ENCODE data around the gene CELF2. TPM values are rescaled to one million over a fixed set of nuclear protein-coding genes. Genes with fewer than 3 reads are reported as not detected.

Gene CELF2
- total and polyA plus RNA-seq, 2 of the 4 experiments (the other 2 are of a cell fraction), result 3.5 to 6.6 TPM

- H3K27me3 ChIP-seq (ENCODE audit: control insufficient read depth, insufficient read depth, low read length), result no peaks in the 10 kb centered on the region
- no peaks in the 10 kb centered on the region for H3K79me1 ChIP-seq (ENCODE audit: low read depth in 1 of 2, low read length in 2 of 2)
- no peak overlapping the region for H2BK15ac ChIP-seq (ENCODE audit: low read depth, low read length)
- no peak overlapping the region for H3K4me3 ChIP-seq (ENCODE audit: insufficient read depth, low read depth, low read length)
- H3K9me1 ChIP-seq (ENCODE audit: insufficient read depth, low read length), result no peaks in the 10 kb centered on the region
- WGBS, 2 experiments (ENCODE audit: extremely low coverage in 2 of 2, insufficient read length in 1 of 2), result 75% methylated on average over 8 of the region's 9 CpGs; no CpG with 5 or more reads in 1 of the 2 experiments
- H4K8ac ChIP-seq (ENCODE audit: low read depth in 2 of 2, low read length in 2 of 2), result no peak overlapping the region
- in situ Hi-C loops (cut with MboI; ENCODE audit: low sequenced_read_pairs) (no loop called here), intact Hi-C loops (cut with micrococcal nuclease) (no loop called here), dilution Hi-C loops (cut with HindIII; ENCODE audit: low sequenced_read_pairs, unreplicated experiment) (no loop called here)
- no peak overlapping the region for H2AK5ac ChIP-seq (ENCODE audit: low read depth, low read length)
- no peak overlapping the region for H3K18ac ChIP-seq (ENCODE audit: low read depth, low read length)
- H2BK5ac ChIP-seq (ENCODE audit: low read depth, low read length, poor library complexity, severe bottlenecking), result no peak overlapping the region
- TF ChIP-seq MXI1 (IDR thresholded peaks at IDR 0.05; ENCODE audit: borderline replicate concordance, low read depth, low read length) (no peak), CHD1 (IDR thresholded peaks at IDR 0.05; ENCODE audit: low read depth, low read length) (no peak), RCOR1 (IDR thresholded peaks at IDR 0.05; ENCODE audit: insufficient replicate concordance, low read length) (no peak), POLR2A (IDR thresholded peaks at IDR 0.05; ENCODE audit: low read depth, low read length) (no peak), RFX5 (IDR thresholded peaks at IDR 0.05; ENCODE audit: low read depth, low read length) (no peak), BHLHE40 (IDR thresholded peaks at IDR 0.05; ENCODE audit: low read depth, low read length) (no peak), MAFK (IDR thresholded peaks at IDR 0.05; ENCODE audit: low read depth, low read length) (no peak), RAD21 (IDR thresholded peaks at IDR 0.05; ENCODE audit: low read length) (no peak), CEBPB (IDR thresholded peaks at IDR 0.05; ENCODE audit: low read depth, low read length) (no peak), CTCF (conservative IDR thresholded peaks at IDR 0.05; ENCODE audit: low read depth, low read length) (no peak), ELK1 (IDR thresholded peaks at IDR 0.05; ENCODE audit: borderline replicate concordance, low read depth, low read length) (no peak), FOS (IDR thresholded peaks at IDR 0.05; ENCODE audit: low read depth, low read length) (no peak), SMC3 (IDR thresholded peaks at IDR 0.05; ENCODE audit: low read depth, low read length) (no peak), USF2 (IDR thresholded peaks at IDR 0.05; ENCODE audit: low read depth, low read length) (no peak), NFE2L2 (IDR thresholded peaks at IDR 0.05; ENCODE audit: low read depth, low read length) (no peak), MAZ (IDR thresholded peaks at IDR 0.05; ENCODE audit: borderline replicate concordance, low read depth, low read length) (no peak)
- H3K14ac ChIP-seq (replicated peaks; ENCODE audit: low read depth, low read length), result no peak overlapping the region
- H4K20me1 ChIP-seq (ENCODE audit: insufficient read depth, low read length), result no peaks in the 10 kb centered on the region
- H3K9me3 ChIP-seq (ENCODE audit: control insufficient read depth, insufficient read depth, low read length), result no peaks in the 10 kb centered on the region
- BruUV-seq (replicated peaks), result no TSS peak
- H3K36me3 ChIP-seq (ENCODE audit: control insufficient read depth, insufficient read depth, low read length), result no peaks in the 10 kb centered on the region
- no peak overlapping the region for H3K56ac ChIP-seq (ENCODE audit: extremely low read depth, insufficient read depth, low read length)
- H3K27ac ChIP-seq (ENCODE audit: insufficient read depth, low read length), result no peak overlapping the region
- H3K23ac ChIP-seq (ENCODE audit: low read depth, low read length), result no peak overlapping the region
- no peak overlapping the region for H3K4ac ChIP-seq (ENCODE audit: low read depth, low read length)
- POLR2A ChIA-PET (ENCODE audit: unreplicated experiment), result no interaction called here
- H4K91ac ChIP-seq (ENCODE audit: insufficient read depth, low read depth, low read length), result no peak overlapping the region
- ATAC-seq (ENCODE audit: low read depth) (no peak), DNase-seq (no peak)
- no peak overlapping the region for H2BK120ac ChIP-seq (ENCODE audit: low read depth, low read length)
- CTCF ChIA-PET, result no interaction called here
- no peak overlapping the region for H4K5ac ChIP-seq (ENCODE audit: low read depth, low read length)
- no peak overlapping the region for H2AFZ ChIP-seq (replicated peaks; ENCODE audit: low read length, poor library complexity)
- no peak overlapping the region for H2BK20ac ChIP-seq (ENCODE audit: low read depth, low read length)
- H3K4me2 ChIP-seq (ENCODE audit: low read depth, low read length), result no peak overlapping the region
- no peak overlapping the region for H3K9ac ChIP-seq (ENCODE audit: low read depth, low read length)
- H2AK9ac ChIP-seq (replicated peaks; ENCODE audit: low read depth, low read length, poor library complexity), result no peak overlapping the region
- H3K4me1 ChIP-seq (ENCODE audit: control insufficient read depth, insufficient read depth, low read length), result no peaks in the 10 kb centered on the region; the same call in 1 of the 2 replicates
Measured at GRCh38 chr10:11260170-11260569, 242.5 kb downstream of the CELF2 start.
